SK-N-SH treated with all-trans-retinoic acid at 6 μM for 48 hours (cell line): ENCODE results near the gene RNGTT.

Source experiments
- ATAC-seq: fragments of 200-7000 bp; cut with Tn5 transposase; 3 replicates; pipeline ENCODE4 v1.9.1; 2020; ENCODE audit warnings: mild to moderate bottlenecking, moderate library complexity
- ARNTL ChIP-seq: fragments of 450-650 bp; formaldehyde crosslinking; IDR thresholded peaks from 2 replicates; pipeline ENCODE4 v1.5.0; 2020; ENCODE audit warnings: low read depth, mild to moderate bottlenecking, moderate library complexity, borderline replicate concordance
- CSDC2 ChIP-seq: fragments of 250-450 bp; sonication (Bioruptor Pico); IDR thresholded peaks from 2 replicates; pipeline ENCODE4 v1.5.0; 2020; ENCODE audit warnings: mild to moderate bottlenecking, moderate library complexity
- ESRRG ChIP-seq: fragments of 250-450 bp; sonication (Bioruptor Pico); IDR thresholded peaks from 2 replicates; pipeline ENCODE4 v1.6.1; 2021; ENCODE audit warnings: mild to moderate bottlenecking
- GLIS3 ChIP-seq: fragments of 250-450 bp; sonication (Bioruptor Pico); IDR thresholded peaks from 2 replicates; pipeline ENCODE4 v1.5.0; 2020; ENCODE audit warnings: mild to moderate bottlenecking, moderate library complexity
- ISL1 ChIP-seq: fragments of 250-450 bp; sonication (Bioruptor Pico); IDR thresholded peaks from 2 replicates; pipeline ENCODE4 v2.1.2; 2022; ENCODE audit warnings: mild to moderate bottlenecking, moderate library complexity
- OSR1 ChIP-seq: fragments of 250-450 bp; sonication (Bioruptor Pico); IDR thresholded peaks from 2 replicates; pipeline ENCODE4 v1.8.0; 2022; ENCODE audit warnings: moderate library complexity, mild to moderate bottlenecking, inconsistent platforms
- PATZ1 ChIP-seq: fragments of 250-450 bp; sonication (Bioruptor Pico); IDR thresholded peaks from 2 replicates; pipeline ENCODE4 v1.8.0; 2020; ENCODE audit warnings: mild to moderate bottlenecking, moderate library complexity, borderline replicate concordance
- PPARA ChIP-seq: fragments of 250-450 bp; sonication (Bioruptor Pico); IDR thresholded peaks from 2 replicates; pipeline ENCODE4 v1.5.0; 2020; ENCODE audit warnings: mild to moderate bottlenecking, borderline replicate concordance
- RARB ChIP-seq: fragments of 250-450 bp; sonication (Bioruptor Pico); IDR thresholded peaks from 2 replicates; pipeline ENCODE4 v1.8.0; 2021; ENCODE audit warnings: mild to moderate bottlenecking, moderate library complexity
- SNAI2 ChIP-seq: fragments of 250-450 bp; sonication (Bioruptor Pico); IDR thresholded peaks from 2 replicates; pipeline ENCODE4 v1.5.0; 2020; ENCODE audit warnings: mild to moderate bottlenecking, moderate library complexity
- TCF4 ChIP-seq: fragments of 250-450 bp; sonication (Bioruptor Pico); IDR thresholded peaks from 2 replicates; pipeline ENCODE4 v1.8.0; 2021; ENCODE audit warnings: mild to moderate bottlenecking, moderate library complexity, borderline replicate concordance
- TOX ChIP-seq: fragments of 250-450 bp; sonication (Bioruptor Pico); IDR thresholded peaks from 2 replicates; pipeline ENCODE4 v1.8.0; 2021; ENCODE audit warnings: mild to moderate bottlenecking, moderate library complexity, borderline replicate concordance
- ZC3H10 ChIP-seq: fragments of 250-450 bp; sonication (Bioruptor Pico); IDR thresholded peaks from 2 replicates; pipeline ENCODE4 v1.5.1; 2021; ENCODE audit warnings: mild to moderate bottlenecking, moderate library complexity
- ZFP3 ChIP-seq: fragments of 250-450 bp; sonication (Bioruptor Pico); IDR thresholded peaks from 2 replicates; pipeline ENCODE4 v1.5.0; 2020; ENCODE audit warnings: mild to moderate bottlenecking, moderate library complexity
- ZFP30 ChIP-seq: fragments of 450-650 bp; formaldehyde crosslinking; IDR thresholded peaks from 2 replicates; pipeline ENCODE4 v1.5.0; 2022; ENCODE audit warnings: mild to moderate bottlenecking, moderate library complexity
- ZNF565 ChIP-seq: fragments of 450-650 bp; formaldehyde crosslinking; conservative IDR thresholded peaks from 2 replicates; pipeline ENCODE4 v1.5.0; 2020; ENCODE audit warnings: low read depth, mild to moderate bottlenecking, moderate library complexity
- ZNF70 ChIP-seq: fragments of 450-650 bp; formaldehyde crosslinking; IDR thresholded peaks from 2 replicates; pipeline ENCODE4 v1.5.0; 2020; ENCODE audit warnings: mild to moderate bottlenecking, moderate library complexity
- ZNF8 ChIP-seq: fragments of 450-650 bp; formaldehyde crosslinking; IDR thresholded peaks from 2 replicates; pipeline ENCODE4 v1.5.0; 2020; ENCODE audit warnings: mild to moderate bottlenecking, moderate library complexity
- TF ChIP-seq, protein P1 (sequence below): fragments of 250-450 bp; sonication (Bioruptor Pico); IDR thresholded peaks from 2 replicates; pipeline ENCODE4 v1.8.0; 2021; ENCODE audit warnings: low read depth, mild to moderate bottlenecking, moderate library complexity, borderline replicate concordance
- TF ChIP-seq, protein P2 (sequence below): fragments of 250-450 bp; sonication (Bioruptor Pico); IDR thresholded peaks from 2 replicates; pipeline ENCODE4 v1.5.0; 2020; ENCODE audit warnings: mild to moderate bottlenecking, moderate library complexity
- TF ChIP-seq, protein P3 (sequence below): fragments of 250-450 bp; sonication (Bioruptor Pico); IDR thresholded peaks from 2 replicates; pipeline ENCODE4 v1.5.1; 2021; ENCODE audit warnings: mild to moderate bottlenecking, moderate library complexity

The RNGTT gene

GRCh38 chr6:88574031-88574430, 389.4 kb downstream of the RNGTT start (continued):
- TF ChIP-seq ZFP3 (CRISPR knock-in tag) (no peak), TOX (no peak), RARB (CRISPR knock-in tag) (no peak), TCF4 (CRISPR knock-in tag) (no peak), ARNTL (CRISPR knock-in tag) (no peak), ZNF70 (CRISPR knock-in tag) (no peak), OSR1 (no peak), ZC3H10 (CRISPR knock-in tag) (no peak), ZNF565 (CRISPR knock-in tag) (no peak), SNAI2 (no peak)

GRCh38 chr6:88573561-88573960, 389.9 kb downstream of the RNGTT start:
- no peak for ATAC-seq
- TF ChIP-seq SNAI2 (no peak), PATZ1 (no peak)
- TF ChIP-seq, protein P1, sequence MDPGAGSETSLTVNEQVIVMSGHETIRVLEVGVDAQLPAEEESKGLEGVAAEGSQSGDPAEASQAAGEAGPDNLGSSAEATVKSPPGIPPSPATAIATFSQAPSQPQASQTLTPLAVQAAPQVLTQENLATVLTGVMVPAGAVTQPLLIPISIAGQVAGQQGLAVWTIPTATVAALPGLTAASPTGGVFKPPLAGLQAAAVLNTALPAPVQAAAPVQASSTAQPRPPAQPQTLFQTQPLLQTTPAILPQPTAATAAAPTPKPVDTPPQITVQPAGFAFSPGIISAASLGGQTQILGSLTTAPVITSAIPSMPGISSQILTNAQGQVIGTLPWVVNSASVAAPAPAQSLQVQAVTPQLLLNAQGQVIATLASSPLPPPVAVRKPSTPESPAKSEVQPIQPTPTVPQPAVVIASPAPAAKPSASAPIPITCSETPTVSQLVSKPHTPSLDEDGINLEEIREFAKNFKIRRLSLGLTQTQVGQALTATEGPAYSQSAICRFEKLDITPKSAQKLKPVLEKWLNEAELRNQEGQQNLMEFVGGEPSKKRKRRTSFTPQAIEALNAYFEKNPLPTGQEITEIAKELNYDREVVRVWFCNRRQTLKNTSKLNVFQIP (CRISPR knock-in tag) = no peak

DNA sequence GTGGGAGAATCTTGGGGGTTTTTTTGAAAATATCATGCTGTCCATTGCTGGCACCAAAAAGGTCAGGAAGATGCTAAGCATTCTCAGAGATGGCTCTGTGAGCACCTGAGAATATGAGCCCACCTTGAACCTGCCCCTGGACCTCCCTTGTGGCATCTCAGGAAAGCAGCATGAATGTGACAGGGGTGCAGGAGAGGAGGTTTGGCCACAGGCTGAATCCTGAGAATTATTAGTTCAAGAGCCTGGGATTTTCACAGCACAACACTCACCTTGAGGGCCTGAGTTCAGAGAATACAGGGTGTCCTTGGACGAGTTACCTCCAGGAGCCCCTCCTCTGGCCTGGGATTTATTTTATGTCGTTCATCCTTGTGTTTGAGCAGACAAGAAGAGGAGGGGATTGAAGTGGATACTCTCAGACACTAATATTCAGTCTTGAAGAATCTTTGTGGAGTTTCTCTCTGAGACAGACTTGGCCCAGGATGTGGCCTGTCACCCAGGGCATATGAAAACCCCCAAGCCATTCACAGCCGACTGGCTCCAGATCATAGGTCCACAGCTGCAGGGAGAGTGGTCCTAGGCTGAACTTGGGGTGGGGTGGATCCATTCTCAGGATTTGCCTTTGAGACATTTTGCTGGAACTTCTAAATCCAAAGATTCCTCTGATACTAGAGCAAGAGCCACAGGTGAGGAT, 390.8 kb downstream of the RNGTT start:
- ATAC-seq = no peak
- TF ChIP-seq ZNF565 (CRISPR knock-in tag) = no peak
- TF ChIP-seq PPARA (CRISPR knock-in tag) = no peak
- TF ChIP-seq ZNF8 (CRISPR knock-in tag) = no peak
- no peak for TF ChIP-seq OSR1
- no peak for TF ChIP-seq ZFP30 (CRISPR knock-in tag)
- no peak for TF ChIP-seq ZC3H10 (CRISPR knock-in tag)
- no peak for TF ChIP-seq ARNTL (CRISPR knock-in tag)
- TF ChIP-seq SNAI2 = no peak
- no peak for TF ChIP-seq ESRRG (CRISPR knock-in tag)
- TF ChIP-seq, protein P2, sequence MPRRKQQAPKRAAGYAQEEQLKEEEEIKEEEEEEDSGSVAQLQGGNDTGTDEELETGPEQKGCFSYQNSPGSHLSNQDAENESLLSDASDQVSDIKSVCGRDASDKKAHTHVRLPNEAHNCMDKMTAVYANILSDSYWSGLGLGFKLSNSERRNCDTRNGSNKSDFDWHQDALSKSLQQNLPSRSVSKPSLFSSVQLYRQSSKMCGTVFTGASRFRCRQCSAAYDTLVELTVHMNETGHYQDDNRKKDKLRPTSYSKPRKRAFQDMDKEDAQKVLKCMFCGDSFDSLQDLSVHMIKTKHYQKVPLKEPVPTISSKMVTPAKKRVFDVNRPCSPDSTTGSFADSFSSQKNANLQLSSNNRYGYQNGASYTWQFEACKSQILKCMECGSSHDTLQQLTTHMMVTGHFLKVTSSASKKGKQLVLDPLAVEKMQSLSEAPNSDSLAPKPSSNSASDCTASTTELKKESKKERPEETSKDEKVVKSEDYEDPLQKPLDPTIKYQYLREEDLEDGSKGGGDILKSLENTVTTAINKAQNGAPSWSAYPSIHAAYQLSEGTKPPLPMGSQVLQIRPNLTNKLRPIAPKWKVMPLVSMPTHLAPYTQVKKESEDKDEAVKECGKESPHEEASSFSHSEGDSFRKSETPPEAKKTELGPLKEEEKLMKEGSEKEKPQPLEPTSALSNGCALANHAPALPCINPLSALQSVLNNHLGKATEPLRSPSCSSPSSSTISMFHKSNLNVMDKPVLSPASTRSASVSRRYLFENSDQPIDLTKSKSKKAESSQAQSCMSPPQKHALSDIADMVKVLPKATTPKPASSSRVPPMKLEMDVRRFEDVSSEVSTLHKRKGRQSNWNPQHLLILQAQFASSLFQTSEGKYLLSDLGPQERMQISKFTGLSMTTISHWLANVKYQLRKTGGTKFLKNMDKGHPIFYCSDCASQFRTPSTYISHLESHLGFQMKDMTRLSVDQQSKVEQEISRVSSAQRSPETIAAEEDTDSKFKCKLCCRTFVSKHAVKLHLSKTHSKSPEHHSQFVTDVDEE (CRISPR knock-in tag) = no peak
- TF ChIP-seq TOX = no peak
- no peak for TF ChIP-seq CSDC2 (CRISPR knock-in tag)

GRCh38 chr6:88569959-88570358, 393.5 kb downstream of the RNGTT start:
- TF ChIP-seq GLIS3 (CRISPR knock-in tag) (no peak), TOX (no peak), CSDC2 (CRISPR knock-in tag) (no peak), ZFP30 (CRISPR knock-in tag) (no peak), PPARA (CRISPR knock-in tag) (no peak), ZFP3 (CRISPR knock-in tag) (no peak), PATZ1 (no peak), RARB (CRISPR knock-in tag) (no peak), OSR1 (no peak), ISL1 (CRISPR knock-in tag) (no peak), SNAI2 (no peak), ARNTL (CRISPR knock-in tag) (no peak), ZNF565 (CRISPR knock-in tag) (no peak), ZC3H10 (CRISPR knock-in tag) (no peak)
- TF ChIP-seq, protein P3, sequence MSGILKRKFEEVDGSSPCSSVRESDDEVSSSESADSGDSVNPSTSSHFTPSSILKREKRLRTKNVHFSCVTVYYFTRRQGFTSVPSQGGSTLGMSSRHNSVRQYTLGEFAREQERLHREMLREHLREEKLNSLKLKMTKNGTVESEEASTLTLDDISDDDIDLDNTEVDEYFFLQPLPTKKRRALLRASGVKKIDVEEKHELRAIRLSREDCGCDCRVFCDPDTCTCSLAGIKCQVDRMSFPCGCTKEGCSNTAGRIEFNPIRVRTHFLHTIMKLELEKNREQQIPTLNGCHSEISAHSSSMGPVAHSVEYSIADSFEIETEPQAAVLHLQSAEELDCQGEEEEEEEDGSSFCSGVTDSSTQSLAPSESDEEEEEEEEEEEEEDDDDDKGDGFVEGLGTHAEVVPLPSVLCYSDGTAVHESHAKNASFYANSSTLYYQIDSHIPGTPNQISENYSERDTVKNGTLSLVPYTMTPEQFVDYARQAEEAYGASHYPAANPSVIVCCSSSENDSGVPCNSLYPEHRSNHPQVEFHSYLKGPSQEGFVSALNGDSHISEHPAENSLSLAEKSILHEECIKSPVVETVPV (CRISPR knock-in tag) = no peak
- TF ChIP-seq, protein P2 (CRISPR knock-in tag) = no peak
- TF ChIP-seq, all 23 proteins: peak for 0
- no peak for ATAC-seq
